Measurements from ENCODE around the gene KCNJ3.

DNA sequence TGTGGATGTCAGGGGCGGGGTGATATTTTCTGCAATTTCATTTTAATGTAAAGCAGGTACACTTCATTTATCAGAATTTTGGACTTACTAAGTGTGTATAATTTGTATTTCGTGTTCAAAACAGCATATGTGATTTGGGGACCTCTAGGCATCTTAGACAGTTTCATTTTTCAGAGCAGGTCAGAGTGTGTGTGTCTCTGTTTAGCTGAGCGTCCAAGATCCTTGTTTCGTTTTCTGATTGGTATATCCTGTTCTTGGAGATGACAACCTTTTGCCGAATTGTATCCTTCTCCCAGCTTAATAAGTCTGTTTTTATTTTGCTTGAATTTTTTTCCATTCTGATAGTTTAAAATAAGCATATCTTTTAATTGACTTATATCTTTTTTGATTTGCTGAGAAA, 128.3 kb downstream of the KCNJ3 start:
- TF ChIP-seq POLR2AphosphoS5 (IDR thresholded peaks at IDR 0.05; ENCODE audit: low read depth, low read length), result no peak
- TF ChIP-seq, protein P1, sequence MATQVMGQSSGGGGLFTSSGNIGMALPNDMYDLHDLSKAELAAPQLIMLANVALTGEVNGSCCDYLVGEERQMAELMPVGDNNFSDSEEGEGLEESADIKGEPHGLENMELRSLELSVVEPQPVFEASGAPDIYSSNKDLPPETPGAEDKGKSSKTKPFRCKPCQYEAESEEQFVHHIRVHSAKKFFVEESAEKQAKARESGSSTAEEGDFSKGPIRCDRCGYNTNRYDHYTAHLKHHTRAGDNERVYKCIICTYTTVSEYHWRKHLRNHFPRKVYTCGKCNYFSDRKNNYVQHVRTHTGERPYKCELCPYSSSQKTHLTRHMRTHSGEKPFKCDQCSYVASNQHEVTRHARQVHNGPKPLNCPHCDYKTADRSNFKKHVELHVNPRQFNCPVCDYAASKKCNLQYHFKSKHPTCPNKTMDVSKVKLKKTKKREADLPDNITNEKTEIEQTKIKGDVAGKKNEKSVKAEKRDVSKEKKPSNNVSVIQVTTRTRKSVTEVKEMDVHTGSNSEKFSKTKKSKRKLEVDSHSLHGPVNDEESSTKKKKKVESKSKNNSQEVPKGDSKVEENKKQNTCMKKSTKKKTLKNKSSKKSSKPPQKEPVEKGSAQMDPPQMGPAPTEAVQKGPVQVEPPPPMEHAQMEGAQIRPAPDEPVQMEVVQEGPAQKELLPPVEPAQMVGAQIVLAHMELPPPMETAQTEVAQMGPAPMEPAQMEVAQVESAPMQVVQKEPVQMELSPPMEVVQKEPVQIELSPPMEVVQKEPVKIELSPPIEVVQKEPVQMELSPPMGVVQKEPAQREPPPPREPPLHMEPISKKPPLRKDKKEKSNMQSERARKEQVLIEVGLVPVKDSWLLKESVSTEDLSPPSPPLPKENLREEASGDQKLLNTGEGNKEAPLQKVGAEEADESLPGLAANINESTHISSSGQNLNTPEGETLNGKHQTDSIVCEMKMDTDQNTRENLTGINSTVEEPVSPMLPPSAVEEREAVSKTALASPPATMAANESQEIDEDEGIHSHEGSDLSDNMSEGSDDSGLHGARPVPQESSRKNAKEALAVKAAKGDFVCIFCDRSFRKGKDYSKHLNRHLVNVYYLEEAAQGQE (IDR thresholded peaks at IDR 0.05; ENCODE audit: insufficient read depth in 1 of 2, low read depth in 2 of 2, low read length in 2 of 2), result no peak
